ENCODE measurements around the gene PBRM1. TPM values are rescaled to one million over a fixed set of nuclear protein-coding genes. Genes with fewer than 3 reads are reported as not detected.

PBRM1 gene
- total RNA-seq, 1 experiment from 2014 or later: 40.0 TPM

GRCh38 chr3:52529376-52530333 lies 156.1 kb downstream of the PBRM1 start:
- Histone ChIP-seq H3K4me1 (ENCODE audit: control insufficient read depth in 1 of 2, insufficient read depth in 2 of 2, low read length in 2 of 2) (peaks cover 7 to 26% of the 10 kb centered on the region in 2 experiments; a peak in 3 of 4 replicates), H3K9ac (ENCODE audit: low read length) (no peak overlapping the region), H3K27ac (ENCODE audit: low read depth, low read length) (no peak overlapping the region), H3K9me2 (ENCODE audit: insufficient read depth) (no peaks in the 10 kb centered on the region), H3K27me3 (ENCODE audit: insufficient read depth, low read length) (no peaks in the 10 kb centered on the region), H3K4me2 (ENCODE audit: low read length) (no peak overlapping the region), H2AFZ (ENCODE audit: low read depth, low read length, poor library complexity, severe bottlenecking) (no peak overlapping the region), H4K20me1 (ENCODE audit: insufficient read depth) (no peaks in the 10 kb centered on the region), H3K36me3 (ENCODE audit: control insufficient read depth in 1 of 2, insufficient read depth in 2 of 2, low read length in 2 of 2) (peaks cover 11 to 17% of the 10 kb centered on the region in 2 experiments), H3K4me3 (replicated peaks in 1 of 2; ENCODE audit: low read depth in 1 of 2, low read length in 2 of 2) (no peak overlapping the region), H3K79me2 (ENCODE audit: insufficient read depth, low read length) (peaks cover 29% of the 10 kb centered on the region), H3K9me3 (ENCODE audit: control insufficient read depth in 1 of 2, insufficient read depth in 1 of 2, low read depth in 1 of 2, low read length in 2 of 2) (no peaks in the 10 kb centered on the region)
- ChIA-PET CTCF (no interaction called here), POLR2A (no interaction called here), RAD21 (ENCODE audit: low non-redundant PET in 1 of 2, low total read pairs in 2 of 2, uncharacterized antibody in 2 of 2, unreplicated experiment in 2 of 2) (no interaction called here)
- ATAC-seq: no peak
- no peak for TF ChIP-seq CEBPB (IDR thresholded peaks at IDR 0.05; ENCODE audit: low read depth)
- TF ChIP-seq TCF7L2 (IDR thresholded peaks at IDR 0.05; ENCODE audit: borderline replicate concordance, extremely low read depth, insufficient read depth, insufficient read length): no peak
- no peak for TF ChIP-seq CTCF (IDR thresholded peaks at IDR 0.05 in 2 of 3, conservative IDR thresholded peaks at IDR 0.05 in 1 of 3; ENCODE audit: borderline replicate concordance in 1 of 3, insufficient read depth in 1 of 3, low read depth in 2 of 3, low read length in 2 of 3)
- no peak for TF ChIP-seq RAD21 (IDR thresholded peaks at IDR 0.05; ENCODE audit: low read depth)
- no peak for TF ChIP-seq CBX3 (IDR thresholded peaks at IDR 0.05; ENCODE audit: low read depth)
- TF ChIP-seq JUND (IDR thresholded peaks at IDR 0.05): no peak
- no peak for TF ChIP-seq FOSL1 (IDR thresholded peaks at IDR 0.05; ENCODE audit: low read depth)
- no peak for TF ChIP-seq REST (IDR thresholded peaks at IDR 0.05; ENCODE audit: low read depth)
- no peak for TF ChIP-seq EZH2phosphoT487 (IDR thresholded peaks at IDR 0.05; ENCODE audit: borderline replicate concordance)
- no peak; the same call in 1 of the 2 replicates for TF ChIP-seq POLR2AphosphoS5 (IDR thresholded peaks at IDR 0.05; ENCODE audit: low read depth, low read length)
- no peak for TF ChIP-seq EZH2 (IDR thresholded peaks at IDR 0.05)
- TF ChIP-seq EGR1 (IDR thresholded peaks at IDR 0.05; ENCODE audit: low read depth): no peak
- TF ChIP-seq ZNF274 (IDR thresholded peaks at IDR 0.05; ENCODE audit: low read depth, low read length): no peak
- TF ChIP-seq ELF1 (IDR thresholded peaks at IDR 0.05; ENCODE audit: borderline replicate concordance, low read depth): no peak
- BruUV-seq (replicated peaks): no TSS peak
- intact Hi-C loops (cut with micrococcal nuclease): no loop called here
- DNase-seq (ENCODE audit: low read depth, low spot score): no peak

All from HCT116 (cell line).